Endothelial cell of umbilical vein (primary cell): ENCODE measurements around the gene UBXN2A.

Experiments
- CTCF ChIP-seq, 2 donors: IDR thresholded peaks; 1 replicate in 1 of 2; 2 replicates in 1 of 2; pipeline ENCODE4 v1.5.1; 2011; ENCODE audit warnings: low read length in 2 of 2, mild to moderate bottlenecking in 2 of 2, moderate library complexity in 2 of 2, control low read depth in 1 of 2, inconsistent platforms in 1 of 2, low read depth in 1 of 2; ENCODE audit not compliant: insufficient read depth in 1 of 2; ENCODE audit errors: extremely low read depth in 1 of 2
- EZH2 ChIP-seq: IDR thresholded peaks from 2 replicates; pipeline ENCODE4 v1.6.1; 2012; ENCODE audit warnings: borderline replicate concordance, low read depth, mild to moderate bottlenecking, moderate library complexity, low read length, inconsistent platforms; ENCODE audit not compliant: severe bottlenecking
- GATA2 ChIP-seq: IDR thresholded peaks from 2 replicates; pipeline ENCODE4 v1.7.0; 2011; ENCODE audit warnings: low read depth, mild to moderate bottlenecking, moderate library complexity, mixed read lengths, low read length; ENCODE audit not compliant: insufficient read length, insufficient read depth
- POLR2A ChIP-seq: IDR thresholded peaks from 2 replicates; pipeline ENCODE4 v1.6.1; 2012; ENCODE audit warnings: low read depth, mild to moderate bottlenecking, control low read depth, low read length
- POLR2AphosphoS5 ChIP-seq: IDR thresholded peaks from 2 replicates; pipeline ENCODE4 v1.6.1; 2012; ENCODE audit warnings: low read depth, mild to moderate bottlenecking, control low read depth, low read length, moderate library complexity; ENCODE audit not compliant: insufficient read depth

GRCh38 chr2:23904215-23904614 is 36.0 kb upstream of the UBXN2A start:
- TF ChIP-seq EZH2, result no peak
- TF ChIP-seq CTCF (IDR thresholded peaks at IDR 0.05; ENCODE audit: extremely low read depth in 1 of 2, insufficient read depth in 1 of 2, low read depth in 1 of 2, low read length in 2 of 2), result no peak
- TF ChIP-seq POLR2A, result no peak
- no peak for TF ChIP-seq GATA2
- TF ChIP-seq POLR2AphosphoS5, result no peak
